HL-60/S4 treated with phorbol 12-myristate 13-acetate at 8.2 ng/mL for 4 days and 3 days (cell line): ENCODE measurements around the gene SIVA1.

Experiments
- in situ Hi-C: fragments of 300-500 bp; cut with MboI; formaldehyde crosslinking; loops from 2 replicates; pipeline ENCODE4 v1.15.0; 2022; ENCODE audit warnings: low sequenced_read_pairs

SIVA1 gene

GRCh38 chr14:104770072-104770579 lies 17.2 kb downstream of the SIVA1 start:
- in situ Hi-C loops = no loop called here

DNA sequence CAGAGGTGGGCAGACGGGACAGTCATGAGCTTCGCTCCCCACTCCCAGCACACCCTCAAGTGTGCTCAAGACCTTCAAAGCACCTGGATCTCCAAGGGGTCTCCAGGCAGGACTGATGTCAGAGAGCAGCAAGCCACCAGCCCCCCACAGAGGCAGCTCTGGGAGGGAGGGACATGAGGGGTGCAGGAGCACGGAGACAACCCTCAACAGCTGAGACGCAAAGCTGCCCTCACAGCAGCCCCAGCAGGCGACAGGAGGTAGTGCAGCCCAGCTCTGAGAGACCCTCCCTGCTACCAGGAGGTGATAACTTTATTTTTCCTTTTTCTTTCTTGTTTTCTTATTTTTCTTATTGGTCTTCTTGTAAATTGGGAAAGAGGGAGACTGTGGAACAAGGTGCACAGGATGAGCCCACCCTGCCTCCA lies 17.9 kb downstream of the SIVA1 start:
- in situ Hi-C loops = no loop called here

- in situ Hi-C loops = no loop called here
These were observed 18.4 kb downstream of the SIVA1 start for GRCh38 chr14:104771374-104771773.

GRCh38 chr14:104771918-104772706 lies 19.2 kb downstream of the SIVA1 start:
- in situ Hi-C loops = no loop called here

DNA sequence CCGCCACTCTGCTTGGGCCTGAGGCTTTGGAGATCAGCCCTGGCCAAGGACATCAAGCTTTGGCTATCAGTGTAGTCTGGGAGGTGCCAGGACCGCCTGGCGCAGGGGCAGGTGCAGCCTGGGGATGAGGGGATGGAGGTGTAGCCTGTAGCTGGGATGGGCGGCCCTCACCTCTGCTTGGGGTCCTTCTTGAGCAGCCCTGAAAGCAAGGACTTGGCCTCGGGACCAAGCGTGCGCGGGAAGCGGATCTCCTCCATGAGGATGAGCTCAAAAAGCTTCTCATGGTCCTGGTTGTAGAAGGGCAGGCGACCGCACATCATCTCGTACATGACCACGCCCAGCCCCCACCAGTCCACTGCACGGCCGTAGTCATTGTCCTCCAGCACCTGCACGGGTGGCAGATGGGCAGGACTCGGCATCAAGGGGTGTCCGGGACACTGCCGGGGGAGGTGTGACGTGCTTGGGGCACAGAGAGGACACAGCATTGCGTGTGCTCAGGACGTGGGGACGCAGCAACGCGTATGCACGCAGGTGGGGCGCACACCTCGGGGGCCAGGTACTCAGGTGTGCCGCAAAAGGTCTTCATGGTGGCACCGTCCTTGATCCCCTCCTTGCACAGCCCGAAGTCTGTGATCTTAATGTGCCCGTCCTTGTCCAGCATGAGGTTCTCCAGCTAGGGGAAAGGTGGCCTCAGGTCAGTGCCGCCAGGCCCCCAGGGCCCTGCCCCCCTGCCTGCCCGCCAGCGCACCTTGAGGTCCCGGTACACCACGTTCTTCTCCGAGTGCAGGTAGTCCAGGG lies 20.0 kb downstream of the SIVA1 start:
- in situ Hi-C loops = no loop called here

- in situ Hi-C loops = no loop called here
These were observed 20.8 kb downstream of the SIVA1 start for GRCh38 chr14:104773505-104774452.

DNA sequence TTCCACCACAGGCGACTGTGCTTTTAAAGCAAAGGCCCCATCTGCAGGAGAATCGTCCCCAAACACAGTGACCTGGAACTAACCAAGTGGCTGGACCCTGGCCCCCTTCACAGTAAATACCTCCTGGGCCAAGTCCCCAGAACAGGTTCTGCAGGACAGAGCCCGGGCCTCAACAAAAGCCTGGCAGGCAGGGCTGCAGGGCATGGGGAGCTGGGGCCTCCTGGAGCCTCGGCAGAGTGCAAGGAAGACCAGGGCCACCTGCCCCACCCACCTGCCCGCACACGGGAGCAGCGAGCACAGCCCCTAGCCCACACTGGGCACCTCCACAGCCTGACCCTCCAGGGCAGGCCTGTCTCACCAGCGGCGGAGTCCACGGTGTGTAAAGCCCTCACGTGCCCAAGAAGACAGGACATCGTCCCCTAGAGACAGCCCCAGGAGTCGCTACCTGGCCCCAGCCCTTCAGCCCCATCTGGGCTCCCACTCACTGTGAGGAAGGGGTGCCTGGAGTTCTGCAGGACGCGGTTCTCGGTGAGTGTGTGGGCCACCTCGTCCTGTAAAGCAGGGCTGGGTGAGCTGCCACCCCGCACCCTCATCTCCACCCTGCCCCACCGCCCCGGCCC lies 21.6 kb downstream of the SIVA1 start:
- in situ Hi-C loops = no loop called here

DNA sequence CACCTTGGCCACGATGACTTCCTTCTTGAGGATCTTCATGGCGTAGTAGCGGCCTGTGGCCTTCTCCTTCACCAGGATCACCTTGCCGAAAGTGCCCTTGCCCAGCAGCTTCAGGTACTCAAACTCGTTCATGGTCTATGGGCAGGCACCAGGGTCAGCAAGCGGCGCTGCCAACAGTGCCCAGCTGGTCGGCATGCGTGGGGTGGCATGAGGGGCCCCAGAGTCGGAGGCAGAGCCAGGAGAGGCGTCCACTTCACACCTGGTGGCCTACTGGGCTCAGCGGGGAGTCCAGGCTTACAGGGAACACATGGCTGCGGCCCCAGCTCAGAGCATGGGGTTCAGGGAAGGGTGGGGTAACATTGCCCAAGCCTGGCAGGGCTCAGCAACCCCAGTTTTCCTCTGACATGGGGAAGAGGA lies 22.1 kb downstream of the SIVA1 start:
- in situ Hi-C loops = no loop called here

GRCh38 chr14:104776481-104776880 lies 23.5 kb downstream of the SIVA1 start:
- in situ Hi-C loops = no loop called here

- in situ Hi-C loops = no loop called here
These were observed 24.2 kb downstream of the SIVA1 start for GRCh38 chr14:104776961-104777807.

DNA sequence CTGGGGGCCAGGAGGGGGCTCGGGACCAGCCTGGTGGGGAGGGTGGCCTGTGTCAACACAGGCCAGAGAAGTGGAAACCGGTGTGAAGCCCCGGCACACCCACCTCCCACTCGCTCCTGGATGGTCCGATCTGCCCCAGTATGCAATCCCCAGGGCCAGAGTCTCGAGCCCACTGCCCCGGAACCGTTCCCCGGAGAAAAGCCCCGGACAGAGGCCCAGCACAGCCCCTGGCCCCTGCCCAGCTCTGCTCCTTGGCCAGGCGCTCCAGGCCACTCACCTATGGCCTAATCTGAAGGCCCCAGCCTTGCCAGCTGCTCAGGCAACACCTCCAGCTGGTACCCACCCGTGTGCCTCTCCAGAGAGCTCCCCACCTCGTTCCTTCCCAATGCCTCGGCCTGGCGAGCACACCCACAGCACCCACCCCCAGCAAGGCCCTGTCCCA lies 24.9 kb downstream of the SIVA1 start:
- in situ Hi-C loops = no loop called here

- in situ Hi-C loops = no loop called here
These were observed 25.9 kb downstream of the SIVA1 start for GRCh38 chr14:104778694-104779331.

- in situ Hi-C loops = no loop called here
These were observed 27.0 kb downstream of the SIVA1 start for GRCh38 chr14:104779776-104780512.

GRCh38 chr14:104780513-104781030 lies 27.6 kb downstream of the SIVA1 start:
- in situ Hi-C loops = no loop called here

GRCh38 chr14:104781271-104782077 lies 28.5 kb downstream of the SIVA1 start:
- in situ Hi-C loops = no loop called here

DNA sequence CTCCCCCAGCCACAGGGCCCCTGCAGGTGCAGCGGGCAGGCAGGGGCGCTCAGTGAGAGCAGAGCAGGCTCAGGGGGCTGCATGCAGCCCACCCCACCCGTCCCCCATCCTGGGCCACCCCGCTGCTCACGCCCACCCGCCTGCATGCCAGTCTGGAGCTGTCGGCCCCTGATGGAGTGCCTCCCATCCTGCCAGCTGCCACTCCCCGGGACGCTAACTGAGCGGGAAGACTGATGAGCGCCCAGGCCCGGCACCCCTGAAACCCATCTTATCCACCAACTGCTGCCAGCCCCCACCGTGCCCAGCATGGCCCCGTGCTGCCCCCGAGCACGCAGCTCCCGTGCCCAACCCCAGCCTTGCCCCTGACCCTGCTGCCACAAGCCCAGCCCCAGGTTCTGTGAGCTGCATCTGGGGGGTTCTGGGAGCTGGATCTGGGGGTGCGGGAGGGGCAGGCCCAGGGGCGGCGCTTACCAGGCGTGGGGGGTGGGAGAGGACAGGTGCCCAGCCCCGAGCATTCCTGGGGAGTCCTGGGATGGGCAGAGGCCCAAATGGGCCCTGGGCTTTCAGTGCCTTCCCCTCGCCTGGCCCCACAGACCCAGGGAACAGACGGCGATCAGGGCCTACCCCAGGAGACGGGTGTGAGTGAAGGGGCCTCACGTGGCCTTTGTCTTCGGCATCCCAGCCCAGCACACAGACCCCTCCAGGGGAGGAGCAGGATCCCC lies 29.3 kb downstream of the SIVA1 start:
- in situ Hi-C loops = no loop called here

DNA sequence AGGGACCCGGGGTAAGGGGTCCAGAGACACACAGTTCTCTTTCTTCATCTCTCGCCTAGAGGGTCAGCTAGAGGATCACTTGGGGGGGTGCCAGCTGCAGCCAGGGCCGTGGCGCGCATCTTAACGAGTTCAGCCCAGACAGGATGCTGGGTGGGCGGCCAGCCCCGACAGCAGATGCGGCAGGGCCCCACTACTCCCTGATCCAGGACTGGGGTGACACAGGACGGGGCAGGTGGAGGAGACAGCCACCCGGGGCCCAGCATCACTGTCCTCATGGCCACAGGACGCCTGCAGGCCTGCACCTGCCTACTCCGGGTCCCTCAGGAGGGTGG lies 29.8 kb downstream of the SIVA1 start:
- in situ Hi-C loops = no loop called here
